Keratinocyte (primary cell): ENCODE results near the gene CDH18. TPM values are rescaled to one million over a fixed set of nuclear protein-coding genes. Genes with fewer than 3 reads are reported as not detected.

Source experiments
- DNase-seq: peaks from one replicate; pipeline ENCODE4 v3.0.0-alpha.2; 2011; ENCODE audit warnings: low read depth, missing footprints, low spot score
- FAIRE-seq: peaks from 2 replicates; lab custom pipeline; 2011; peaks lifted over from hg19 to GRCh38; lab: Jason Lieb, UNC
- H2AFZ ChIP-seq: 2 replicates; pipeline ENCODE4 v1.6.0; 2012; ENCODE audit warnings: low read length, control low read depth, inconsistent platforms; ENCODE audit not compliant: control insufficient read depth
- H3K27ac ChIP-seq: 2 replicates; pipeline ENCODE4 v1.5.1; 2011; ENCODE audit warnings: low read length; ENCODE audit not compliant: control insufficient read depth, insufficient read depth
- H3K27me3 ChIP-seq: 3 replicates; pipeline ENCODE4 v1.6.0; 2011; ENCODE audit warnings: low read length; ENCODE audit not compliant: control insufficient read depth, insufficient read depth; ENCODE audit errors: extremely low read depth
- H3K36me3 ChIP-seq, 2 experiments: 2 replicates in 1 of 2; 3 replicates in 1 of 2; pipeline ENCODE4 v1.5.1; 2011; ENCODE audit warnings: low read length in 2 of 2, mild to moderate bottlenecking in 1 of 2; ENCODE audit not compliant: control insufficient read depth in 2 of 2, insufficient read depth in 2 of 2; ENCODE audit errors: extremely low read depth in 1 of 2
- H3K4me1 ChIP-seq: 3 replicates; pipeline ENCODE4 v1.5.1; 2011; ENCODE audit warnings: low read length; ENCODE audit not compliant: control insufficient read depth, insufficient read depth; ENCODE audit errors: extremely low read depth
- H3K4me2 ChIP-seq: 3 replicates; pipeline ENCODE4 v1.6.0; 2011; ENCODE audit warnings: low read depth, low read length; ENCODE audit not compliant: control insufficient read depth, insufficient read depth; ENCODE audit errors: extremely low read depth
- H3K4me3 ChIP-seq, 3 experiments: fragments of 200-600 bp in 1 of 3; sonication (generic) in 1 of 3; 2 replicates in 2 of 3; 3 replicates in 1 of 3; pipeline ENCODE4 v1.5.1; 2011 to 2016; ENCODE audit warnings: low read length in 3 of 3, mild to moderate bottlenecking in 3 of 3, control low read depth in 2 of 3, inconsistent platforms in 1 of 3, low read depth in 1 of 3, mixed read lengths in 1 of 3, mixed run types in 1 of 3, moderate library complexity in 1 of 3; ENCODE audit not compliant: control insufficient read depth in 2 of 3, insufficient read depth in 2 of 3; ENCODE audit errors: extremely low read depth in 1 of 3
- H3K79me2 ChIP-seq: 2 replicates; pipeline ENCODE4 v1.6.0; 2012; ENCODE audit warnings: low read length; ENCODE audit not compliant: control insufficient read depth, insufficient read depth
- H3K9ac ChIP-seq: 3 replicates; pipeline ENCODE4 v1.6.0; 2011; ENCODE audit warnings: low read length; ENCODE audit not compliant: control insufficient read depth, insufficient read depth; ENCODE audit errors: extremely low read depth
- H3K9me1 ChIP-seq: 3 replicates; pipeline ENCODE4 v1.6.0; 2011; ENCODE audit warnings: low read length; ENCODE audit not compliant: control insufficient read depth, insufficient read depth; ENCODE audit errors: extremely low read depth
- H3K9me3 ChIP-seq: 2 replicates; pipeline ENCODE4 v1.5.1; 2012; ENCODE audit warnings: low read depth, low read length; ENCODE audit not compliant: control insufficient read depth
- H4K20me1 ChIP-seq: 3 replicates; pipeline ENCODE4 v1.6.0; 2011; ENCODE audit warnings: low read length; ENCODE audit not compliant: control insufficient read depth, insufficient read depth; ENCODE audit errors: extremely low read depth
- EZH2 ChIP-seq: IDR thresholded peaks from one replicate; pipeline ENCODE4 v1.6.1; 2012; ENCODE audit warnings: inconsistent platforms, mild to moderate bottlenecking, low read length, moderate library complexity
- dilution Hi-C: fragments of 300-500 bp; cut with MboI; formaldehyde crosslinking; loops from one replicate; pipeline ENCODE4 v1.7.0; 2020; ENCODE audit warnings: low sequenced_read_pairs; ENCODE audit not compliant: extremely low pct_ligation_motif_present
- polyA plus RNA-seq, 5 experiments: library from polyadenylated mRNA; depleted of rRNA in 3 of 5; stranded (reverse) in 3 of 5; stranded (forward) in 1 of 5; unstranded in 1 of 5; fragments of >200 nt; gene quantifications; 1 replicate in 1 of 5; 2 replicates in 3 of 5; 3 replicates in 1 of 5; pipeline versions ENCODE4 v1.2.1 to v1.2.3, GENCODE V29; 2011 to 2012; ENCODE audit warnings: missing spikeins in 2 of 5, low read depth in 1 of 5, low replicate concordance in 1 of 5
- TF ChIP-seq, protein P1 (sequence below), 3 experiments: IDR thresholded peaks in 1 of 3; conservative IDR thresholded peaks in 1 of 3; optimal IDR thresholded peaks in 1 of 3; 2 replicates in 2 of 3; 3 replicates in 1 of 3; pipeline versions ENCODE3 to v1.5.1; 2011; ENCODE audit warnings: low read length in 3 of 3, mild to moderate bottlenecking in 3 of 3, moderate library complexity in 2 of 3, control low read depth in 1 of 3, inconsistent platforms in 1 of 3; ENCODE audit not compliant: insufficient read depth in 2 of 3; ENCODE audit errors: extremely low read depth in 1 of 3

The CDH18 gene
- polyA plus RNA-seq, 1 donor (not counting 4 experiments of a cell fraction or from before 2014, with no cell fraction given): 0.41 TPM

DNA sequence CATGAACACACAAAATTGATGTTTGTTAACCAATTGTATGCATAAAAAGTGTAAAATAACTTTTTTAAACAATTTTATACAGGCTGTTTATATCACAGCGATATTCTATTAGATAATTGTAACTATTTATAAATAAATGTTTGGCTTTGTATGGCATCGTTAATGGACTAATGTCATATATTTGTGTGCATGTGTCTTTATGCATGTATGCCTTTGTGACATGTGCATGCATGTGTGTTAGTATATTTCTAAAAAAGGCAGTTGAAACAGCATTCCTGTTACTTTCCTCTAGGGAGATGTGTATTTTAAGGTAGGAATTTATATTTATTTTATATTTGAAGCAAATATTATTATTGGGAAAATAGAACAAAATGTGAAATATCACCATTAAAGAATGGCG is 268.9 kb downstream of the CDH18 start:
- FAIRE-seq (no peak), DNase-seq (no peak)
- H3K27ac ChIP-seq: no peak overlapping the region
- no peak overlapping the region for H3K4me3 ChIP-seq
- H3K36me3 ChIP-seq: no peaks in the 10 kb centered on the region
- H3K27me3 ChIP-seq: no peaks in the 10 kb centered on the region
- H3K79me2 ChIP-seq: no peaks in the 10 kb centered on the region
- no peak overlapping the region for H3K4me2 ChIP-seq
- H3K4me1 ChIP-seq: no peaks in the 10 kb centered on the region
- no peak overlapping the region for H3K9ac ChIP-seq
- TF ChIP-seq EZH2: no peak
- TF ChIP-seq, protein P1, sequence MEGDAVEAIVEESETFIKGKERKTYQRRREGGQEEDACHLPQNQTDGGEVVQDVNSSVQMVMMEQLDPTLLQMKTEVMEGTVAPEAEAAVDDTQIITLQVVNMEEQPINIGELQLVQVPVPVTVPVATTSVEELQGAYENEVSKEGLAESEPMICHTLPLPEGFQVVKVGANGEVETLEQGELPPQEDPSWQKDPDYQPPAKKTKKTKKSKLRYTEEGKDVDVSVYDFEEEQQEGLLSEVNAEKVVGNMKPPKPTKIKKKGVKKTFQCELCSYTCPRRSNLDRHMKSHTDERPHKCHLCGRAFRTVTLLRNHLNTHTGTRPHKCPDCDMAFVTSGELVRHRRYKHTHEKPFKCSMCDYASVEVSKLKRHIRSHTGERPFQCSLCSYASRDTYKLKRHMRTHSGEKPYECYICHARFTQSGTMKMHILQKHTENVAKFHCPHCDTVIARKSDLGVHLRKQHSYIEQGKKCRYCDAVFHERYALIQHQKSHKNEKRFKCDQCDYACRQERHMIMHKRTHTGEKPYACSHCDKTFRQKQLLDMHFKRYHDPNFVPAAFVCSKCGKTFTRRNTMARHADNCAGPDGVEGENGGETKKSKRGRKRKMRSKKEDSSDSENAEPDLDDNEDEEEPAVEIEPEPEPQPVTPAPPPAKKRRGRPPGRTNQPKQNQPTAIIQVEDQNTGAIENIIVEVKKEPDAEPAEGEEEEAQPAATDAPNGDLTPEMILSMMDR (optimal IDR thresholded peaks at IDR 0.05 in 1 of 3, IDR thresholded peaks at IDR 0.05 in 1 of 3, conservative IDR thresholded peaks at IDR 0.05 in 1 of 3; ENCODE audit: extremely low read depth in 1 of 3, insufficient read depth in 2 of 3, low read length in 3 of 3): no peak
- H3K9me3 ChIP-seq: no peaks in the 10 kb centered on the region
- H3K9me1 ChIP-seq: no peaks in the 10 kb centered on the region
- H2AFZ ChIP-seq: no peak overlapping the region
- dilution Hi-C loops: no loop called here
- H4K20me1 ChIP-seq: no peaks in the 10 kb centered on the region

DNA sequence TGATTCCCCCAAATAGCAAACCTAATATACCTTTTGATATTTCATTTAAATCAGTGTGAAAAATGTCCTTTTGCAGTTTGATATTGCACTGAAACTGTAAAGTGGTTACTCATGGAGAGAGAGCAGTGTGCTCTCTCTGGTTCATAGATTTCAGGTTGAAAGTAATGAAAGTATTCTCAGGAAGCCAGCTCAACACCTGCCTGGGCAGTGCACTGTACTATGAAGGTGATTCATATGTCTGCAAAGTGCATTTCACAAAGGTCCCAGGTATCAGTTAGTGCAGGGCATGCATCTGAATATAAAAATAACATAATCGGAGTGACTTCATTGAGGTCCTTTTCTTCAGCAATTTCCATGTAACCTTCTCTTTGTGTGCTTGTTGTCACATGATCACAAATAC is 274.3 kb downstream of the CDH18 start:
- no peak overlapping the region for H3K27ac ChIP-seq
- H3K4me2 ChIP-seq: no peak overlapping the region
- H3K9me1 ChIP-seq: no peaks in the 10 kb centered on the region
- no peaks in the 10 kb centered on the region for H3K27me3 ChIP-seq
- dilution Hi-C loops: no loop called here
- no peaks in the 10 kb centered on the region for H3K9me3 ChIP-seq
- H3K79me2 ChIP-seq: no peaks in the 10 kb centered on the region
- no peak overlapping the region for H3K4me3 ChIP-seq
- no peak overlapping the region for H2AFZ ChIP-seq
- H3K9ac ChIP-seq: no peak overlapping the region
- no peaks in the 10 kb centered on the region for H4K20me1 ChIP-seq
- TF ChIP-seq, protein P1 (optimal IDR thresholded peaks at IDR 0.05 in 1 of 3, IDR thresholded peaks at IDR 0.05 in 1 of 3, conservative IDR thresholded peaks at IDR 0.05 in 1 of 3; ENCODE audit: extremely low read depth in 1 of 3, insufficient read depth in 2 of 3, low read length in 3 of 3): no peak
- no peak for TF ChIP-seq EZH2
- no peaks in the 10 kb centered on the region for H3K36me3 ChIP-seq
- no peak for DNase-seq
- no peaks in the 10 kb centered on the region for H3K4me1 ChIP-seq
- peak; percentile 29 for FAIRE-seq
